ENCODE results near the gene RPRD1B.

The RPRD1B gene

GRCh38 chr20:38013887-38014286 is 19.7 kb upstream of the RPRD1B start:
- Histone ChIP-seq H3K79me2 (ENCODE audit: insufficient read depth, low read length) (peaks cover 95% of the 10 kb centered on the region), H3K9me3 (ENCODE audit: insufficient read depth, low read length, severe bottlenecking) (peaks cover 11% of the 10 kb centered on the region), H3K27ac (ENCODE audit: low read length) (no peak overlapping the region), H3K4me1 (ENCODE audit: insufficient read depth, low read length) (no peaks in the 10 kb centered on the region), H3K27me3 (ENCODE audit: insufficient read depth, low read length, poor library complexity) (no peaks in the 10 kb centered on the region), H4K20me1 (ENCODE audit: insufficient read depth, low read length) (peaks cover 67% of the 10 kb centered on the region; the same call in 1 of the 2 replicates), H3K4me3 (ENCODE audit: low read depth in 1 of 2, low read length in 2 of 2) (no peak overlapping the region), H3K36me3 (ENCODE audit: insufficient read depth, low read length) (peaks cover 96% of the 10 kb centered on the region), H3K9ac (ENCODE audit: low read depth, low read length) (no peak overlapping the region), H2AFZ (ENCODE audit: low read depth, low read length) (no peak overlapping the region), H3K4me2 (ENCODE audit: insufficient read depth, low read length) (no peak overlapping the region)
- TF ChIP-seq CTCF (IDR thresholded peaks at IDR 0.05; ENCODE audit: borderline replicate concordance, extremely low read depth, low read length, poor library complexity, severe bottlenecking) (no peak), EZH2 (IDR thresholded peaks at IDR 0.05; ENCODE audit: borderline replicate concordance, low read depth, low read length, severe bottlenecking) (no peak)
- no peak for ATAC-seq (ENCODE audit: insufficient read depth, low read depth)
- DNase-seq = no peak

- Histone ChIP-seq H3K4me2 (ENCODE audit: insufficient read depth, low read length) (no peak overlapping the region), H3K9me3 (ENCODE audit: insufficient read depth, low read length, severe bottlenecking) (peaks cover 20% of the 10 kb centered on the region), H3K4me1 (ENCODE audit: insufficient read depth, low read length) (no peaks in the 10 kb centered on the region), H3K27me3 (ENCODE audit: insufficient read depth, low read length, poor library complexity) (no peaks in the 10 kb centered on the region), H3K27ac (ENCODE audit: low read length) (no peak overlapping the region), H3K4me3 (ENCODE audit: low read depth in 1 of 2, low read length in 2 of 2) (no peak overlapping the region), H3K36me3 (ENCODE audit: insufficient read depth, low read length) (peaks cover 79% of the 10 kb centered on the region), H4K20me1 (ENCODE audit: insufficient read depth, low read length) (peaks cover 51% of the 10 kb centered on the region; the same call in 1 of the 2 replicates), H3K79me2 (ENCODE audit: insufficient read depth, low read length) (peaks cover 99% of the 10 kb centered on the region), H3K9ac (ENCODE audit: low read depth, low read length) (no peak overlapping the region), H2AFZ (ENCODE audit: low read depth, low read length) (no peak overlapping the region)
- ATAC-seq (ENCODE audit: insufficient read depth, low read depth) (no peak), DNase-seq (no peak)
- no peak for TF ChIP-seq EZH2 (IDR thresholded peaks at IDR 0.05; ENCODE audit: borderline replicate concordance, low read depth, low read length, severe bottlenecking)
- TF ChIP-seq CTCF (IDR thresholded peaks at IDR 0.05; ENCODE audit: borderline replicate concordance, extremely low read depth, low read length, poor library complexity, severe bottlenecking) = no peak
Measured at GRCh38 chr20:38017959-38018358, 15.6 kb upstream of the RPRD1B start.

GRCh38 chr20:38018385-38018784 is 15.2 kb upstream of the RPRD1B start:
- no peaks in the 10 kb centered on the region for H3K27me3 ChIP-seq (ENCODE audit: insufficient read depth, low read length, poor library complexity)
- H3K79me2 ChIP-seq (ENCODE audit: insufficient read depth, low read length) = peaks cover 99% of the 10 kb centered on the region
- ATAC-seq (ENCODE audit: insufficient read depth, low read depth) = no peak
- no peaks in the 10 kb centered on the region for H3K4me1 ChIP-seq (ENCODE audit: insufficient read depth, low read length)
- peaks cover 79% of the 10 kb centered on the region for H3K36me3 ChIP-seq (ENCODE audit: insufficient read depth, low read length)
- TF ChIP-seq EZH2 (IDR thresholded peaks at IDR 0.05; ENCODE audit: borderline replicate concordance, low read depth, low read length, severe bottlenecking) (no peak), CTCF (IDR thresholded peaks at IDR 0.05; ENCODE audit: borderline replicate concordance, extremely low read depth, low read length, poor library complexity, severe bottlenecking) (no peak)
- no peak overlapping the region for H2AFZ ChIP-seq (ENCODE audit: low read depth, low read length)
- H3K4me2 ChIP-seq (ENCODE audit: insufficient read depth, low read length) = no peak overlapping the region
- peaks cover 20% of the 10 kb centered on the region for H3K9me3 ChIP-seq (ENCODE audit: insufficient read depth, low read length, severe bottlenecking)
- H4K20me1 ChIP-seq (ENCODE audit: insufficient read depth, low read length) = peaks cover 52% of the 10 kb centered on the region; the same call in 1 of the 2 replicates
- no peak for DNase-seq
- no peak overlapping the region for H3K4me3 ChIP-seq (ENCODE audit: low read depth in 1 of 2, low read length in 2 of 2)
- no peak overlapping the region for H3K27ac ChIP-seq (ENCODE audit: low read length)
- no peak overlapping the region for H3K9ac ChIP-seq (ENCODE audit: low read depth, low read length)

All from DND-41 (cell line).